ENCODE data around the gene SNAP29. TPM values are rescaled to one million over a fixed set of nuclear protein-coding genes. Genes with fewer than 3 reads are reported as not detected.

The SNAP29 gene
- total and polyA plus RNA-seq, 9 of the 15 experiments (the other 6 are each of a cell fraction or from before 2014, with no cell fraction given), result 19.5 to 250 (median 75.9) TPM

DNA sequence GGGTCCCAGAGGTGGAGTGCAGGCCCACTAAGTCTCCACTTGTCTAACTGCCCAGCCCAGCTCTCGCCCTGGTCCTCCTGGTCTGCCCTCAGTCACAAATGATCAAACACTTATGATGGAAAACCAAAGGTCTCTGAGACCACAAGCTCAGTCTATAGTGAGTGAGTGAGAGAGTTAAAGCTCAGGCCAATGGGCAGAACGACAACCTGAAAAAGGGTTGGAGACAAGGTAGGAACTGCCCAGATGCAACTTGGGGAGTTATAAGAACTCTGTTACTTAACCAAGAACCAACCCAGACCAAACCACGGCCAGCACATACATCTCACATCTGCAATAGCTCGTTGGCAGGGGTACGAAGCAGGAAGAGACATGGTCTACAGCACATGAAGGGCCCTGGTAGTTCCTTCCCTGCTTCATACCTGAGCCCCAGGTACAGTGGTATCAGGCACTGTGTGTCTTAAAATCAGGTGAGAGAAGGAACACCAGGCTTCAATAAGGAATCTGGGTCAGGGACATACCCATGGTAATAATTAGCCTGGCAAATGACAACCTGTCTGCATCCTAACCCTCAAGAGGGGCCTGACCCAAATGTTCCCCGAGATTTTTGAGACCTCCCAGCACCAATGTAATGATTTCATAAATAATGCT lies 49.1 kb upstream of the SNAP29 start (continued):
- no peak for TF ChIP-seq TEAD4 (IDR thresholded peaks at IDR 0.05; ENCODE audit: low read length)
- TF ChIP-seq TEAD4 (CRISPR knock-in tag; IDR thresholded peaks at IDR 0.05; ENCODE audit: borderline replicate concordance), result peak; percentile 16; the same call in 1 of the 2 replicates
- TF ChIP-seq, protein P1, sequence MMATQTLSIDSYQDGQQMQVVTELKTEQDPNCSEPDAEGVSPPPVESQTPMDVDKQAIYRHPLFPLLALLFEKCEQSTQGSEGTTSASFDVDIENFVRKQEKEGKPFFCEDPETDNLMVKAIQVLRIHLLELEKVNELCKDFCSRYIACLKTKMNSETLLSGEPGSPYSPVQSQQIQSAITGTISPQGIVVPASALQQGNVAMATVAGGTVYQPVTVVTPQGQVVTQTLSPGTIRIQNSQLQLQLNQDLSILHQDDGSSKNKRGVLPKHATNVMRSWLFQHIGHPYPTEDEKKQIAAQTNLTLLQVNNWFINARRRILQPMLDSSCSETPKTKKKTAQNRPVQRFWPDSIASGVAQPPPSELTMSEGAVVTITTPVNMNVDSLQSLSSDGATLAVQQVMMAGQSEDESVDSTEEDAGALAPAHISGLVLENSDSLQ (IDR thresholded peaks at IDR 0.05), result no peak
- TF ChIP-seq SAFB (IDR thresholded peaks at IDR 0.05; ENCODE audit: borderline replicate concordance, low read depth, low read length), result no peak
- TF ChIP-seq, protein P2, sequence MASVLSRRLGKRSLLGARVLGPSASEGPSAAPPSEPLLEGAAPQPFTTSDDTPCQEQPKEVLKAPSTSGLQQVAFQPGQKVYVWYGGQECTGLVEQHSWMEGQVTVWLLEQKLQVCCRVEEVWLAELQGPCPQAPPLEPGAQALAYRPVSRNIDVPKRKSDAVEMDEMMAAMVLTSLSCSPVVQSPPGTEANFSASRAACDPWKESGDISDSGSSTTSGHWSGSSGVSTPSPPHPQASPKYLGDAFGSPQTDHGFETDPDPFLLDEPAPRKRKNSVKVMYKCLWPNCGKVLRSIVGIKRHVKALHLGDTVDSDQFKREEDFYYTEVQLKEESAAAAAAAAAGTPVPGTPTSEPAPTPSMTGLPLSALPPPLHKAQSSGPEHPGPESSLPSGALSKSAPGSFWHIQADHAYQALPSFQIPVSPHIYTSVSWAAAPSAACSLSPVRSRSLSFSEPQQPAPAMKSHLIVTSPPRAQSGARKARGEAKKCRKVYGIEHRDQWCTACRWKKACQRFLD (CRISPR knock-in tag; IDR thresholded peaks at IDR 0.05), result no peak
- TF ChIP-seq ZNF384 (IDR thresholded peaks at IDR 0.05; ENCODE audit: low read depth, low read length), result no peak
- TF ChIP-seq, protein P3, sequence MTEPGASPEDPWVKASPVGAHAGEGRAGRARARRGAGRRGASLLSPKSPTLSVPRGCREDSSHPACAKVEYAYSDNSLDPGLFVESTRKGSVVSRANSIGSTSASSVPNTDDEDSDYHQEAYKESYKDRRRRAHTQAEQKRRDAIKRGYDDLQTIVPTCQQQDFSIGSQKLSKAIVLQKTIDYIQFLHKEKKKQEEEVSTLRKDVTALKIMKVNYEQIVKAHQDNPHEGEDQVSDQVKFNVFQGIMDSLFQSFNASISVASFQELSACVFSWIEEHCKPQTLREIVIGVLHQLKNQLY (CRISPR knock-in tag; conservative IDR thresholded peaks at IDR 0.05), result 0 out of 4 replicates have a peak, but pooled peaks of 1 of the 2 experiments have one; percentile 82
- TF ChIP-seq, protein P4, sequence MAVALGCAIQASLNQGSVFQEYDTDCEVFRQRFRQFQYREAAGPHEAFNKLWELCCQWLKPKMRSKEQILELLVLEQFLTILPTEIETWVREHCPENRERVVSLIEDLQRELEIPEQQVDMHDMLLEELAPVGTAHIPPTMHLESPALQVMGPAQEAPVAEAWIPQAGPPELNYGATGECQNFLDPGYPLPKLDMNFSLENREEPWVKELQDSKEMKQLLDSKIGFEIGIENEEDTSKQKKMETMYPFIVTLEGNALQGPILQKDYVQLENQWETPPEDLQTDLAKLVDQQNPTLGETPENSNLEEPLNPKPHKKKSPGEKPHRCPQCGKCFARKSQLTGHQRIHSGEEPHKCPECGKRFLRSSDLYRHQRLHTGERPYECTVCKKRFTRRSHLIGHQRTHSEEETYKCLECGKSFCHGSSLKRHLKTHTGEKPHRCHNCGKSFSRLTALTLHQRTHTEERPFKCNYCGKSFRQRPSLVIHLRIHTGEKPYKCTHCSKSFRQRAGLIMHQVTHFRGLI (CRISPR knock-in tag; IDR thresholded peaks at IDR 0.05), result no peak
- TF ChIP-seq NCOA2 (IDR thresholded peaks at IDR 0.05; ENCODE audit: partially characterized antibody in 2 of 2), result no peak
- TF ChIP-seq ZNF707 (CRISPR knock-in tag; conservative IDR thresholded peaks at IDR 0.05), result no peak
- peak; percentile 35 for TF ChIP-seq WHSC1 (IDR thresholded peaks at IDR 0.05; ENCODE audit: low read length)
- TF ChIP-seq, protein P5, sequence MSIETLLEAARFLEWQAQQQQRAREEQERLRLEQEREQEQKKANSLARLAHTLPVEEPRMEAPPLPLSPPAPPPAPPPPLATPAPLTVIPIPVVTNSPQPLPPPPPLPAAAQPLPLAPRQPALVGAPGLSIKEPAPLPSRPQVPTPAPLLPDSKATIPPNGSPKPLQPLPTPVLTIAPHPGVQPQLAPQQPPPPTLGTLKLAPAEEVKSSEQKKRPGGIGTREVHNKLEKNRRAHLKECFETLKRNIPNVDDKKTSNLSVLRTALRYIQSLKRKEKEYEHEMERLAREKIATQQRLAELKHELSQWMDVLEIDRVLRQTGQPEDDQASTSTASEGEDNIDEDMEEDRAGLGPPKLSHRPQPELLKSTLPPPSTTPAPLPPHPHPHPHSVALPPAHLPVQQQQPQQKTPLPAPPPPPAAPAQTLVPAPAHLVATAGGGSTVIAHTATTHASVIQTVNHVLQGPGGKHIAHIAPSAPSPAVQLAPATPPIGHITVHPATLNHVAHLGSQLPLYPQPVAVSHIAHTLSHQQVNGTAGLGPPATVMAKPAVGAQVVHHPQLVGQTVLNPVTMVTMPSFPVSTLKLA (conservative IDR thresholded peaks at IDR 0.05), result no peak
- TF ChIP-seq, protein P6, sequence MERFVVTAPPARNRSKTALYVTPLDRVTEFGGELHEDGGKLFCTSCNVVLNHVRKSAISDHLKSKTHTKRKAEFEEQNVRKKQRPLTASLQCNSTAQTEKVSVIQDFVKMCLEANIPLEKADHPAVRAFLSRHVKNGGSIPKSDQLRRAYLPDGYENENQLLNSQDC (CRISPR knock-in tag; IDR thresholded peaks at IDR 0.05), result no peak
- TF ChIP-seq, protein P7, sequence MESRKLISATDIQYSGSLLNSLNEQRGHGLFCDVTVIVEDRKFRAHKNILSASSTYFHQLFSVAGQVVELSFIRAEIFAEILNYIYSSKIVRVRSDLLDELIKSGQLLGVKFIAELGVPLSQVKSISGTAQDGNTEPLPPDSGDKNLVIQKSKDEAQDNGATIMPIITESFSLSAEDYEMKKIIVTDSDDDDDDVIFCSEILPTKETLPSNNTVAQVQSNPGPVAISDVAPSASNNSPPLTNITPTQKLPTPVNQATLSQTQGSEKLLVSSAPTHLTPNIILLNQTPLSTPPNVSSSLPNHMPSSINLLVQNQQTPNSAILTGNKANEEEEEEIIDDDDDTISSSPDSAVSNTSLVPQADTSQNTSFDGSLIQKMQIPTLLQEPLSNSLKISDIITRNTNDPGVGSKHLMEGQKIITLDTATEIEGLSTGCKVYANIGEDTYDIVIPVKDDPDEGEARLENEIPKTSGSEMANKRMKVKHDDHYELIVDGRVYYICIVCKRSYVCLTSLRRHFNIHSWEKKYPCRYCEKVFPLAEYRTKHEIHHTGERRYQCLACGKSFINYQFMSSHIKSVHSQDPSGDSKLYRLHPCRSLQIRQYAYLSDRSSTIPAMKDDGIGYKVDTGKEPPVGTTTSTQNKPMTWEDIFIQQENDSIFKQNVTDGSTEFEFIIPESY (CRISPR knock-in tag; IDR thresholded peaks at IDR 0.05), result no peak
- TF ChIP-seq SMARCA5 (IDR thresholded peaks at IDR 0.05), result no peak
- TF ChIP-seq, protein P8, sequence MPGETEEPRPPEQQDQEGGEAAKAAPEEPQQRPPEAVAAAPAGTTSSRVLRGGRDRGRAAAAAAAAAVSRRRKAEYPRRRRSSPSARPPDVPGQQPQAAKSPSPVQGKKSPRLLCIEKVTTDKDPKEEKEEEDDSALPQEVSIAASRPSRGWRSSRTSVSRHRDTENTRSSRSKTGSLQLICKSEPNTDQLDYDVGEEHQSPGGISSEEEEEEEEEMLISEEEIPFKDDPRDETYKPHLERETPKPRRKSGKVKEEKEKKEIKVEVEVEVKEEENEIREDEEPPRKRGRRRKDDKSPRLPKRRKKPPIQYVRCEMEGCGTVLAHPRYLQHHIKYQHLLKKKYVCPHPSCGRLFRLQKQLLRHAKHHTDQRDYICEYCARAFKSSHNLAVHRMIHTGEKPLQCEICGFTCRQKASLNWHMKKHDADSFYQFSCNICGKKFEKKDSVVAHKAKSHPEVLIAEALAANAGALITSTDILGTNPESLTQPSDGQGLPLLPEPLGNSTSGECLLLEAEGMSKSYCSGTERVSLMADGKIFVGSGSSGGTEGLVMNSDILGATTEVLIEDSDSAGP (CRISPR knock-in tag; IDR thresholded peaks at IDR 0.05), result 0 out of 2 replicates have a peak, but pooled peaks have one; percentile 26
- TF ChIP-seq KLF16 (IDR thresholded peaks at IDR 0.05), result no peak
